Naive B cell (primary cell): Measurements from ENCODE around the gene HNRNPF. TPM values are rescaled to one million over a fixed set of nuclear protein-coding genes. Genes with fewer than 3 reads are reported as not detected.

Experiments
- ATAC-seq, 2 donors: fragments of 150-1000 bp; cut with Tn5 transposase; 2 replicates each; pipeline ENCODE4 v1.10.0; 2021; ENCODE audit warnings: low read depth in 2 of 2, mild to moderate bottlenecking in 2 of 2, moderate library complexity in 2 of 2
- DNase-seq: peaks from one replicate; pipeline ENCODE4 v3.0.0; 2022
- H3K27ac Mint-ChIP-seq, 6 donors: one replicate each; pipeline ENCODE4 v1.8.0; 2020 to 2022; ENCODE audit warnings: mild to moderate bottlenecking in 6 of 6, mixed read lengths in 6 of 6, moderate library complexity in 5 of 6, inconsistent platforms in 2 of 6
- H3K27me3 Mint-ChIP-seq, 3 donors: one replicate each; pipeline ENCODE4 v1.8.0; 2021 to 2022; ENCODE audit warnings: mixed read lengths in 3 of 3, mild to moderate bottlenecking in 1 of 3
- H3K36me3 Mint-ChIP-seq, 2 donors: one replicate each; pipeline ENCODE4 v1.8.0; 2020 to 2022; ENCODE audit warnings: mixed read lengths in 2 of 2, inconsistent platforms in 1 of 2, mild to moderate bottlenecking in 1 of 2
- H3K4me1 Mint-ChIP-seq, 3 donors: one replicate each; pipeline ENCODE4 v1.8.0; 2020 to 2022; ENCODE audit warnings: mixed read lengths in 3 of 3, inconsistent platforms in 1 of 3, mild to moderate bottlenecking in 1 of 3, moderate library complexity in 1 of 3
- H3K4me3 Mint-ChIP-seq, 8 donors: one replicate each; pipeline ENCODE4 v1.8.0; 2020 to 2022; ENCODE audit warnings: mild to moderate bottlenecking in 8 of 8, mixed read lengths in 8 of 8, moderate library complexity in 8 of 8, inconsistent platforms in 2 of 8
- H3K9me3 Mint-ChIP-seq, 7 donors: one replicate each; pipeline ENCODE4 v1.8.0; 2020 to 2022; ENCODE audit warnings: mixed read lengths in 7 of 7, mild to moderate bottlenecking in 5 of 7, inconsistent platforms in 2 of 7, moderate library complexity in 1 of 7
- polyA plus RNA-seq, 6 donors: library from polyadenylated mRNA; unstranded; fragments of 300-500 nt; fragmentation: Illumina TruSeq; gene quantifications; one replicate each; pipeline ENCODE4 v1.2.3, GENCODE V29; 2021; ENCODE audit warnings: low read depth in 6 of 6

HNRNPF gene
- polyA plus RNA-seq, 6 donors from 2014 or later, result 166 to 228 (median 215) TPM

DNA sequence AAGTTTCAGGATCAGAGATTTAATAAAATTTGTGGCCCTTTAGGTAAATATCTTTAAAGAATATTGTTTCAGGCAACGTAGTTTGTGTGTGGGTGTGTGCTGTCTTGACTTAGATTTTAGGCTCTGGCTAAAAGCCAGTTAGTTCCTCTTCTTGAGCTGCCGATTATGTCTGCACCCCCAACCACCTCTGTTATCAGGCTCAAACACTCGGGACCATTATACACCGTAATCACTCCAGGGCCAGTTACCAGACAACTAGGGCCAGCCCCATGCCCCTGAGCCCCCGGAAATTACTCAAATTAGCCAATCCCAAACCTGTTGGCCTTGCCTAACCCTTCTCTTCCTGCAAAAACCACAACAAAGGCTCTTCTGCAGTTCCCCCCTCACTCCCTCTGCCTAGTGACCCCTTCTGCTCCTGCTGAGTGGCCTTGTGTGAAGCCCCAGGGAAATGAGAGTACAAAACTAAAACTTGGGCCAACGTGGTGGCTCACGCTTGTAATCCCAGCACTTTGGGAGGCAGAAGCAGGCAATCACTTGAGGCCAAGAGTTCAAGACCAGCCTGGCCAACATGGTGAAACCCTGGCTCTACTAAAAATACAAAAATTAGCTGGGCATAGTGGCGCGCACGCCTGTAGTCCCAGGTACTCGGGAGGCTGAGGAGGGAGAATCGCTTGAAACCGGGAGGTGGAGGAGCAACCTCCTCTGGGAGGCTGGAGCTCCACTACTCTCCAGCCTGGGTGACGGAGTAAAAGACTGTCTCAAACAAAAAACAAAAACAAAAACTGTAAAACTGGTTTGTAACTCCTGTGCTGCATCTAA is 9.2 kb upstream of the HNRNPF start:
- ATAC-seq (peak; percentile 54 to 59), DNase-seq (peak; percentile 70)
- Mint-ChIP-seq H3K27ac (peak overlapping the region; percentile 89 to 97 (median 94)), H3K9me3 (no peaks in the 10 kb centered on the region), H3K36me3 (no peaks in the 10 kb centered on the region), H3K4me1 (peaks cover 24 to 40% (median 34%) of the 10 kb centered on the region in 3 donors), H3K27me3 (no peaks in the 10 kb centered on the region), H3K4me3 (peak overlapping the region; percentile 58 to 85 (median 77))

DNA sequence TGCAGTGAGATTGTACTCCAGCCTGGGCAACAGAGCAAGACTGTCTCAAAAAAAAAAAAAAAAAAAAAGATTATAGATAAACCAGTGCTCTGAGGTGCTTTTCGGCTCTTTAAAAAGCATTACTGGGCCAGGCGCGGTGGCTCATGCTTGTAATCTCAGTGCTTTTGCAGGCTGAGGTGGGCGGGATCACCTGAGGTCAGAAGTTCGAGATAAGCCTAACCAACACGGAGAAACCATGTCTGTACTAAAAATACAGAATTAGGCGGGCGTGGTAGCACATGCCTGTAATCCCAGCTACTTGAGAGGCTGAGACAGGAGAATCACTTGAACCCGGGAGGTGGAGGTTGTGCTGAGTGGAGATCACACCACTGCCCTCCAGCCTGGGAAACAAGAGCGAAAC is 6.6 kb upstream of the HNRNPF start:
- ATAC-seq (no peak), DNase-seq (no peak)
- Mint-ChIP-seq H3K4me1 (peaks cover 13 to 31% (median 31%) of the 10 kb centered on the region in 3 donors), H3K4me3 (no peak overlapping the region), H3K27ac (no peak overlapping the region), H3K36me3 (no peaks in the 10 kb centered on the region), H3K9me3 (no peaks in the 10 kb centered on the region), H3K27me3 (no peaks in the 10 kb centered on the region)

GRCh38 chr10:43411536-43411935 is 2.5 kb upstream of the HNRNPF start:
- peak overlapping the region in 1 of 6 donors; percentile 4 for H3K27ac Mint-ChIP-seq
- no peak for DNase-seq
- peaks cover 19 to 40% (median 22%) of the 10 kb centered on the region in 3 donors for H3K4me1 Mint-ChIP-seq
- H3K4me3 Mint-ChIP-seq, result peak overlapping the region in 4 of 8 donors; percentile 19 to 99 (median 58)
- no peaks in the 10 kb centered on the region for H3K36me3 Mint-ChIP-seq
- ATAC-seq, result no peak
- no peaks in the 10 kb centered on the region for H3K27me3 Mint-ChIP-seq
- no peaks in the 10 kb centered on the region for H3K9me3 Mint-ChIP-seq

DNA sequence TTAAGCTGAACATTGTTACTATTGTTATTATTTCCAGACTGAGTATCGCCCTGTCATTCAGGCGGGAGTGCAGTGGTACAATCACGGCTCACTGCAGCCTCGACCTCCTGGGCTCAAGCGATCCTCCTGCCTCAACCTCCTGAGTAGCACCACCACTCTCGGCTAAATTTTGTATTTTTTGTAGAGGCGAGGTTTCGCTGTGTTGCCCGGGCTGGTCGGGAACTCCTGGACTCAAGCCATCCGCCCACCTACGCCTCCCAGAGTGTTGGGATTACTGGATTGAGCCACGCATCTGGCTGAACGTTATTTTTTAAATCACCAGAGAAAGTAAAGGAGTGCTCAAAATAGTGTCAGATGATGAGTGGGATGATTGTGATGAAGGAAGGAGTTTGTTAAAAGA is 1.4 kb upstream of the HNRNPF start:
- Mint-ChIP-seq H3K4me1 (peaks cover 23 to 52% (median 34%) of the 10 kb centered on the region in 3 donors), H3K27me3 (no peaks in the 10 kb centered on the region), H3K27ac (peak overlapping the region in 4 of 6 donors; percentile 73 to 100 (median 100)), H3K4me3 (peak overlapping the region in 7 of 8 donors; percentile 96 to 100 (median 99)), H3K9me3 (no peaks in the 10 kb centered on the region), H3K36me3 (no peaks in the 10 kb centered on the region)
- DNase-seq (no peak), ATAC-seq (no peak)

- Mint-ChIP-seq H3K27me3 (no peaks in the 10 kb centered on the region), H3K4me1 (peaks cover 27 to 57% (median 42%) of the 10 kb centered on the region in 3 donors), H3K36me3 (no peaks in the 10 kb centered on the region), H3K9me3 (no peaks in the 10 kb centered on the region), H3K4me3 (peak overlapping the region; percentile 96 to 100 (median 99)), H3K27ac (peak overlapping the region; percentile 99 to 100 (median 100))
- peak; percentile 54 for DNase-seq
- ATAC-seq, result peak; percentile 0 to 1
Measured at GRCh38 chr10:43409385-43410109, 561 bp upstream of the HNRNPF start.

DNA sequence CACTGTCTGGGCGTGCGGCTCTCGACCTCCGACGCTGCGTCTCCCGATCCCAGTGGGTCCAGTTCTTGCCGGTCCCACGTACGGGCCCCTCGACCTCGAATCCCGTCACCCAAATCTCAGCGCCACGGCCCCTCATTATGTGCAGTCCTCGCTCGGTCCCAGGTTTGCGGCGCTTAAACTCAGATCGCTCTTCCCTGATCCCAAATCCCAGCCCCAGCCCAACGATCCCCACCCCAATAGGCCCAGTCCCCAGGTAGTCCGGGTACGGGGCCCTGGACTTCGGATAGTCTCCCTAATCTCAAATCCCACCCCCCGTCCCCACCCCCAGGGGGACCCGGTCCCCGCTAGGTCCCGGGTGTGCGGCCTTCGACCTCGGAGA is 666 bp downstream of the HNRNPF start:
- Mint-ChIP-seq H3K4me3 (peak overlapping the region; percentile 96 to 100 (median 99)), H3K27me3 (no peaks in the 10 kb centered on the region), H3K27ac (peak overlapping the region; percentile 99 to 100 (median 100)), H3K9me3 (no peaks in the 10 kb centered on the region), H3K4me1 (peaks cover 31 to 65% (median 54%) of the 10 kb centered on the region in 3 donors), H3K36me3 (no peaks in the 10 kb centered on the region)
- ATAC-seq, result peak in 1 of 2 donors; percentile 0
- no peak for DNase-seq

- Mint-ChIP-seq H3K27me3 (no peaks in the 10 kb centered on the region), H3K27ac (peak overlapping the region; percentile 99 to 100 (median 100)), H3K36me3 (no peaks in the 10 kb centered on the region), H3K4me1 (peaks cover 36 to 71% (median 59%) of the 10 kb centered on the region in 3 donors), H3K4me3 (peak overlapping the region; percentile 96 to 100 (median 99)), H3K9me3 (no peaks in the 10 kb centered on the region)
- ATAC-seq (peak; percentile 44 to 45), DNase-seq (peak; percentile 82)
Measured at GRCh38 chr10:43407576-43408330, 1.2 kb downstream of the HNRNPF start.

DNA sequence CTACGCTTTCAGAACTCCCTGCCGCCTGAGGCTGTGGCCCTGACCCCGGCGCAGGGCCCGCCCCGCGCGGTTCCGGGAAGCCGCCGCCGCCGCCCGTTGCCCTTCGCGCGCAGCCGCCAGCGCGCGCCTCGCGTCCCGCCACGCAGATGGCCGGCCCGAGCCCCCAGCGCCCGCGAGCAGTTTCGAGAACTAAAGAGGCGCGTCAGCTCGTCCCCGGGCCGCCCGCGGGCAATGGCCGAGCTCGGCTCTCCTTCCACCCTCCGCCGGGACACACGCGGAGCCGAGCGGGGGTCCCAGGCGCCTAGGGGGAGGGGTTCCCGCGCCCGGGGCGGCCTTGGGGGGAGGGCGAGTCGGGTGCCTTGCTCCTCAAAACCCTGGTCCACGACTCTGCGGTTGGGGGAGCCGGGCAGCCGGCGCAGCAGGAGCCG is 1.8 kb downstream of the HNRNPF start:
- H3K27me3 Mint-ChIP-seq, result no peaks in the 10 kb centered on the region
- ATAC-seq, result peak; percentile 5 to 12
- H3K4me1 Mint-ChIP-seq, result peaks cover 41 to 77% (median 65%) of the 10 kb centered on the region in 3 donors
- H3K4me3 Mint-ChIP-seq, result peak overlapping the region; percentile 96 to 100 (median 99)
- no peaks in the 10 kb centered on the region for H3K9me3 Mint-ChIP-seq
- H3K27ac Mint-ChIP-seq, result peak overlapping the region; percentile 99 to 100 (median 100)
- H3K36me3 Mint-ChIP-seq, result no peaks in the 10 kb centered on the region
- peak; percentile 69 for DNase-seq

- no peaks in the 10 kb centered on the region for H3K9me3 Mint-ChIP-seq
- H3K4me3 Mint-ChIP-seq, result peak overlapping the region; percentile 73 to 99 (median 94)
- peaks cover 55 to 79% (median 78%) of the 10 kb centered on the region in 3 donors for H3K4me1 Mint-ChIP-seq
- H3K27me3 Mint-ChIP-seq, result no peaks in the 10 kb centered on the region
- ATAC-seq (no peak), DNase-seq (no peak)
- peak overlapping the region; percentile 61 to 99 (median 90) for H3K27ac Mint-ChIP-seq
- peaks cover 0 to 3% of the 10 kb centered on the region in 2 donors for H3K36me3 Mint-ChIP-seq
Measured at GRCh38 chr10:43404704-43405084, 4.3 kb downstream of the HNRNPF start.

DNA sequence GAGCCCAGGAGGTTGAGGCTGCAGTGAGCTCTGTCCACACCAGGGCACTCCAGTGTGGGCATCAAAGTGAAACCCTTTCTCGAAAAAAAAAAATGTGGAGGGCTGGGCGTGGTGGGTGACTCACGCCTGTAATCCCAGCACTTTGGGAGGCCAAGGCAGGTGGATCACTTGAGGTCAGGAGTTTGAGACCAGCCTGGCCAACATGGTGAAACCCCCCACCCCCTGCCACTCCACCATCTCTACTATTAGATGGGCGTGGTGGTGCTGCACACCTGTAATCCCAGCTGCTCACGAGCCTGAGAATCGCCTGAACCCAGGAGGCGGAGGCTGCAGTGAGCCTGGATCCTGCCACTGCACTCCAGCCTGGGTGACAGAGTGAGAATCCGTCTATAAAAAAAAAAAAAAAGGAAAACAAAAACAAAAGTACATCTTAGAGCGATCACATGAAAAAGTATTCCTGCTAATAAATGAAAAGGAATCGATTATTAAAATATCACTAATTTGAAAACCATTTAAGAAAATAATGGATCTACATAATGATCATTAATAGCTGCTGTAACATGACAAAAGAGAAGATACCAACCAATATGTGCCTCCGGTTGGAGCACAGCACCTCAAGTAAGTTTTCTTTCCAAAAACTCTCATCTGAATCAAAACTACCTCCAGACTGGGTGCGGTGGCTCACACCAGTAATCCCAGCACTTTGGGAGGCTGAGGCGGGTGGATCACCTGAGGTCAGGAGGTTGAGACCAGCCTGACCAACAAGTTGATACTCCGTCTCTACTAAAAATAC is 4.9 kb downstream of the HNRNPF start:
- H3K27ac Mint-ChIP-seq, result peak overlapping the region; percentile 61 to 99 (median 90)
- peaks cover 56 to 84% (median 79%) of the 10 kb centered on the region in 3 donors for H3K4me1 Mint-ChIP-seq
- no peaks in the 10 kb centered on the region for H3K27me3 Mint-ChIP-seq
- H3K9me3 Mint-ChIP-seq, result no peaks in the 10 kb centered on the region
- H3K4me3 Mint-ChIP-seq, result peak overlapping the region; percentile 73 to 99 (median 94)
- peaks cover 0 to 9% of the 10 kb centered on the region in 2 donors for H3K36me3 Mint-ChIP-seq
- no peak for DNase-seq
- ATAC-seq, result no peak

- DNase-seq, result no peak
- ATAC-seq, result no peak
- no peaks in the 10 kb centered on the region for H3K27me3 Mint-ChIP-seq
- peak overlapping the region in 3 of 6 donors; percentile 79 to 99 (median 81) for H3K27ac Mint-ChIP-seq
- H3K36me3 Mint-ChIP-seq, result peaks cover 0 to 9% of the 10 kb centered on the region in 2 donors
- peak overlapping the region; percentile 6 to 96 (median 48) for H3K4me3 Mint-ChIP-seq
- H3K4me1 Mint-ChIP-seq, result peaks cover 48 to 93% (median 71%) of the 10 kb centered on the region in 3 donors
- no peaks in the 10 kb centered on the region for H3K9me3 Mint-ChIP-seq
Measured at GRCh38 chr10:43402880-43403452, 6.0 kb downstream of the HNRNPF start.

- Mint-ChIP-seq H3K36me3 (peaks cover 0 to 9% of the 10 kb centered on the region in 2 donors), H3K4me3 (peak overlapping the region in 4 of 8 donors; percentile 6 to 96 (median 36)), H3K9me3 (no peaks in the 10 kb centered on the region), H3K27me3 (no peaks in the 10 kb centered on the region), H3K4me1 (peaks cover 52 to 95% (median 70%) of the 10 kb centered on the region in 3 donors), H3K27ac (peak overlapping the region in 2 of 6 donors; percentile 57 to 99)
- ATAC-seq, result no peak
- DNase-seq, result no peak
Measured at GRCh38 chr10:43402176-43402575, 6.8 kb downstream of the HNRNPF start.
